Esophagus muscularis mucosa (tissue), 4 donors: Measurements from ENCODE around the gene STK35. TPM values are rescaled to one million over a fixed set of nuclear protein-coding genes. Genes with fewer than 3 reads are reported as not detected.
A peak's percentile ranks its signal among the peaks of the same experiment; 100 is the strongest.

Source experiments
- DNase-seq: peaks from one replicate; pipeline ENCODE4 v3.0.0-alpha.2; 2017; ENCODE audit errors: extremely low spot score
- H3K27ac ChIP-seq, 4 donors: fragments of 200-600 bp; sonication (generic); replicated peaks in 1 of 4; 1 replicate in 3 of 4; 2 replicates in 1 of 4; pipeline ENCODE4 v1.5.1; 2016 to 2019; ENCODE audit warnings: mild to moderate bottlenecking in 1 of 4
- H3K27me3 ChIP-seq, 4 donors: fragments of 200-600 bp; sonication (generic); one replicate each; pipeline versions ENCODE4 v1.5.1 to v1.6.0; 2016 to 2019
- H3K36me3 ChIP-seq, 4 donors: fragments of 200-600 bp; sonication (generic); one replicate each; pipeline ENCODE4 v1.5.1; 2016 to 2019
- H3K4me1 ChIP-seq, 4 donors: fragments of 200-600 bp; sonication (generic); one replicate each; pipeline ENCODE4 v1.5.1; 2016 to 2019
- H3K4me3 ChIP-seq, 4 donors: fragments of 200-600 bp; sonication (generic); 1 replicate in 2 of 4; 2 replicates in 2 of 4; pipeline ENCODE4 v1.5.1; 2016 to 2019; ENCODE audit warnings: mild to moderate bottlenecking in 4 of 4, moderate library complexity in 1 of 4
- H3K9me3 ChIP-seq, 4 donors: fragments of 200-600 bp; sonication (generic); 1 replicate in 3 of 4; 2 replicates in 1 of 4; pipeline ENCODE4 v1.5.1; 2016 to 2019
- EP300 ChIP-seq: sonication (generic); formaldehyde crosslinking; IDR thresholded peaks from one replicate; pipeline ENCODE4 v1.6.1; 2017; ENCODE audit warnings: antibody characterized with exemption
- POLR2A ChIP-seq: fragments of 450-650 bp; IDR thresholded peaks from one replicate; pipeline ENCODE4 v1.6.1; 2017; ENCODE audit warnings: antibody characterized with exemption, moderate library complexity, mild to moderate bottlenecking, low read depth
- POLR2AphosphoS5 ChIP-seq, 2 donors: sonication (generic); formaldehyde crosslinking; IDR thresholded peaks; one replicate each; pipeline ENCODE4 v1.6.1; 2017; ENCODE audit warnings: antibody characterized with exemption in 2 of 2
- WGBS: methylation state at CpG from one replicate; pipeline ENCODE4 v1.1.5; 2018; 5-methylcytosine and 5-hydroxymethylcytosine counted together
- intact Hi-C: fragments of 100-400 bp; cut with DNase I; formaldehyde crosslinking; loops from one replicate; pipeline ENCODE4 v1.15.1; 2023
- total RNA-seq, 4 donors: library from RNA; depleted of rRNA; stranded (reverse); fragments of >200 nt; gene quantifications; one replicate each; pipeline versions ENCODE4 v1.1.0 to v1.2.1, GENCODE V29; 2016
- TF ChIP-seq, protein P1 (sequence below), 3 experiments: fragments of 200-600 bp in 2 of 3; fragments of 450-650 bp in 1 of 3; sonication (generic) in 2 of 3; IDR thresholded peaks; one replicate each; pipeline ENCODE4 v1.5.1; 2017 to 2019; ENCODE audit warnings: antibody characterized with exemption in 3 of 3, mild to moderate bottlenecking in 2 of 3, moderate library complexity in 1 of 3

Gene STK35
- total RNA-seq, 4 donors from 2014 or later: 19.2 to 24.1 (median 22.8) TPM

DNA sequence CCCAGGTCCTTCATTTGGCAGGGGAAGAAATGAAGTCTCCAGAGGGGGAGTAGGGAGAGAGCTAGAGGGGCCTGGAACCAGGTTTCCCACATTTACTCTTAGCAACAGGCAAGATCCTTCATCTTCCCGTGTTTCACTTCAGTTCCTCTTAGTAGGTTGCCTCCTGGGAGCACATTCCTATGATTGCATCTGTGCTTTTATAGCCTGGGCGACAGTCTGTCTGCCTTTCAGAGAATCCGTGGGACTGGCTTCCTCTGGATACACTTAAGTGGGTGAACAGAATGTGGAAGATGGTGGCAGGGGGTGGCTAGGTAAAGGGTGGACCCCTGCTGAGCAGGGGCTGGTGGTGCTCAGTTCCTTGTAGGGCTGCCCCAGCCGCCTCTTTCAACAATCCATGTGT lies 33.4 kb downstream of the STK35 start:
- no peaks in the 10 kb centered on the region for H3K9me3 ChIP-seq
- H3K27me3 ChIP-seq: no peaks in the 10 kb centered on the region
- H3K4me1 ChIP-seq: peaks cover 64 to 99% (median 98%) of the 10 kb centered on the region in 4 donors
- H3K27ac ChIP-seq: peak overlapping the region in 3 of 4 donors; percentile 62 to 72 (median 65)
- no peak overlapping the region for H3K4me3 ChIP-seq
- TF ChIP-seq POLR2A (no peak), EP300 (no peak), POLR2AphosphoS5 (IDR thresholded peaks at IDR 0.05) (no peak)
- TF ChIP-seq, protein P1, sequence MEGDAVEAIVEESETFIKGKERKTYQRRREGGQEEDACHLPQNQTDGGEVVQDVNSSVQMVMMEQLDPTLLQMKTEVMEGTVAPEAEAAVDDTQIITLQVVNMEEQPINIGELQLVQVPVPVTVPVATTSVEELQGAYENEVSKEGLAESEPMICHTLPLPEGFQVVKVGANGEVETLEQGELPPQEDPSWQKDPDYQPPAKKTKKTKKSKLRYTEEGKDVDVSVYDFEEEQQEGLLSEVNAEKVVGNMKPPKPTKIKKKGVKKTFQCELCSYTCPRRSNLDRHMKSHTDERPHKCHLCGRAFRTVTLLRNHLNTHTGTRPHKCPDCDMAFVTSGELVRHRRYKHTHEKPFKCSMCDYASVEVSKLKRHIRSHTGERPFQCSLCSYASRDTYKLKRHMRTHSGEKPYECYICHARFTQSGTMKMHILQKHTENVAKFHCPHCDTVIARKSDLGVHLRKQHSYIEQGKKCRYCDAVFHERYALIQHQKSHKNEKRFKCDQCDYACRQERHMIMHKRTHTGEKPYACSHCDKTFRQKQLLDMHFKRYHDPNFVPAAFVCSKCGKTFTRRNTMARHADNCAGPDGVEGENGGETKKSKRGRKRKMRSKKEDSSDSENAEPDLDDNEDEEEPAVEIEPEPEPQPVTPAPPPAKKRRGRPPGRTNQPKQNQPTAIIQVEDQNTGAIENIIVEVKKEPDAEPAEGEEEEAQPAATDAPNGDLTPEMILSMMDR (IDR thresholded peaks at IDR 0.05): no peak
- H3K36me3 ChIP-seq: no peaks in the 10 kb centered on the region
- intact Hi-C loops: no loop called here
- 41% methylated on average over 3 of the region's 4 CpGs for WGBS
- DNase-seq: no peak

DNA sequence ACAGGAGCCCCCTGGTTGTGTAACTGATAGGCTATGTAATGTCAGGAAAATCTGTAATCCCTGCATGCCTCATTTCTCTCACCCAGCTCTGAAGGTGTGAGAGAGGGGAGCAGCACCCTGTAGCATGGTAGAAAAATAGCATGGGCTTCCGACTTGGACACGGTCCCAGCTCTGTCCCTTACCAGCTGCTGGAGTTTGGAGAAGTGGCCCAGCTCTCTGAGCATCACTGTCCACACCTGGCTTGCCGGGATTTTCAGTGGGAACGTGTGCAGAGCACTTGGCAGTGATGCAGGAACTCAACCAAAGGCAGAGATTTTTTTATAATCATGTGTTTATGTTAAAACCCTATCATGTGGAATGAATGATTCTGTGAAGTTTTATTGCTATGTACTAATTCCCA lies 34.6 kb downstream of the STK35 start:
- Histone ChIP-seq H3K4me1 (peaks cover 69 to 99% (median 98%) of the 10 kb centered on the region in 4 donors), H3K27ac (no peak overlapping the region)
- WGBS: 61% methylated on average over 3 of the region's 4 CpGs

DNA sequence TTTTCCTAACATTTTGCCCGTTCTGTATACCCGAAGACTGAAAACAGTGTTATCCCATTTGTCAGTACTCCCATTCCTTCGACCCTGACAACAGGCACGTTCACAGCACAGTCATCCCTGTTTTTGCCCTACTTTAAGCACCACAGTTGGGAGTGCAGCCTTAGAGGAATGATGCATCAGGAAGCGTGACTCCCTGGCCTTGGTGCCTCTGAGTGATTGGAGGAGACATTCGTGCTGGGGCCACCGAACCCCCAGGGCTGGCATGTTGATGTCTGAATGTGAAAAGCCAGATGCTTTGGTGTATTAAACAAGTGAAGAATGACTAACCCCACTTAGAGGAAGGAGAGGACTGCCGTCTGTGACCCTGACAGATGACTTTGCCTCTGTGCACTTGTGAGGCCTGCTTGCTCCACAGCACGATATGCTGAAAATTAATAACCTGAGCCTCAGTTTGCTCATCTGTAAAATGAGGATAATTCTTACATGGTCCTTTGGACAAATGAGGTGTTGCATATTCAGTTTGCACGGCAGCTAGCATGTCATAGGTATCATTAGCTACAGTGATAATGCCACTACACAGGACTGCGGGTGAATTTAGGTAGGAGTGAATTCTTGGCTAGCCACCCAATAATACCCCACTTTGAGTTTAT lies 36.0 kb downstream of the STK35 start:
- H3K4me1 ChIP-seq: peaks cover 75 to 99% (median 96%) of the 10 kb centered on the region in 4 donors
- peak overlapping the region in 1 of 4 donors; percentile 29 for H3K27ac ChIP-seq
- no peaks in the 10 kb centered on the region for H3K9me3 ChIP-seq
- no peak for DNase-seq
- no peak overlapping the region for H3K4me3 ChIP-seq
- H3K36me3 ChIP-seq: no peaks in the 10 kb centered on the region
- TF ChIP-seq EP300 (no peak), POLR2A (no peak), POLR2AphosphoS5 (IDR thresholded peaks at IDR 0.05) (no peak)
- TF ChIP-seq, protein P1 (IDR thresholded peaks at IDR 0.05): no peak
- 91% methylated on average over 11 of the region's 11 CpGs for WGBS
- H3K27me3 ChIP-seq: no peaks in the 10 kb centered on the region
- intact Hi-C loops: no loop called here

More for the DNA sequence above, 34.6 kb downstream of the STK35 start:
- Histone ChIP-seq H3K4me3 (no peak overlapping the region), H3K36me3 (no peaks in the 10 kb centered on the region), H3K9me3 (no peaks in the 10 kb centered on the region), H3K27me3 (no peaks in the 10 kb centered on the region)
- TF ChIP-seq POLR2AphosphoS5 (IDR thresholded peaks at IDR 0.05): no peak
- TF ChIP-seq POLR2A: no peak
- no peak for TF ChIP-seq EP300
- TF ChIP-seq, protein P1 (IDR thresholded peaks at IDR 0.05): no peak
- intact Hi-C loops: no loop called here
- DNase-seq: no peak

DNA sequence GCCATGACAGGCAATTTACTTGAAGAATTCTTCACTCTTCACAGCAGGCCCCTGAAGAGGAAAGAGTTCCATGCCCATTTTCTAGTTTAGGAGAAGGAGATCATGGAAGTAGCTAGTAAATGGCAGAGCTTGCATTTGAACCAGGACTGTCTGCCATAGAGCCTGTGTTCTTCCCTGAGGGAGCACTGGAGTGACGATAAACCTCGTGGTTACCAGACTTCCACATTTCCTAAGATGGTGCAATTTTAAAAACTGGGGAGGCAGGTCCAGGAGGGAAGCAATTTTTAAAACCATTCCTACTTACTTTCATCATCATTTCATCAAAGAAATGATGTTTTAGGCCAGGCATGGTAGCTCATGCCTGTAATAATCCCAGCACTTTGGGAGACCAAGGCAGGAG lies 36.8 kb downstream of the STK35 start:
- H3K4me3 ChIP-seq: no peak overlapping the region
- intact Hi-C loops: no loop called here
- H3K36me3 ChIP-seq: no peaks in the 10 kb centered on the region
- peaks cover 75 to 96% (median 94%) of the 10 kb centered on the region in 4 donors for H3K4me1 ChIP-seq
- TF ChIP-seq EP300 (no peak), POLR2A (no peak), POLR2AphosphoS5 (IDR thresholded peaks at IDR 0.05) (no peak)
- TF ChIP-seq, protein P1 (IDR thresholded peaks at IDR 0.05): no peak
- no peaks in the 10 kb centered on the region for H3K27me3 ChIP-seq
- DNase-seq: no peak
- no peak overlapping the region for H3K27ac ChIP-seq
- H3K9me3 ChIP-seq: no peaks in the 10 kb centered on the region
- 83% methylated on average over 2 of the region's 2 CpGs for WGBS
